Fibroblast of the conjunctiva (primary cell): ENCODE data around the gene KAT6B.

Experiments
- DNase-seq: peaks from one replicate; pipeline ENCODE4 v3.0.0-alpha.2; 2010; ENCODE audit warnings: low read depth

Gene KAT6B

DNA sequence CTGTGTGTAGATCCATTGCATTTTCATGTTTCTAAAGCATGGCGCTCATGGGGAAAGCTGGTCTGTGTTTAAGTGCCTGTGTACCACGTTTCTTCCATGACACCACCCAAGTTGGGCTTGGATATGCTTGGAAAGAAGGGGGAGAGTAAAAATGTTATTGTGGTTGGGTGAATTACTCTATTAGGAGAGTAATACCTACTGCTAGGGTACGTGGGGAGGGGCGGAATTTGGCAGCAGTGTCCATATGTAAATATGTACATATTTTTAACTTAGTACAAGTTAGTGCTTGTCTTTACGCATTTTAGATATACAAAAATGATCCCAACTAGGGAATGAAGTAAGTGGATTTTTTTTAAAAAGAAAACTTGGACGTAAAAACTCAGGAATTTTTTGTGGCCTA, 242.1 kb downstream of the KAT6B start:
- DNase-seq = no peak

DNA sequence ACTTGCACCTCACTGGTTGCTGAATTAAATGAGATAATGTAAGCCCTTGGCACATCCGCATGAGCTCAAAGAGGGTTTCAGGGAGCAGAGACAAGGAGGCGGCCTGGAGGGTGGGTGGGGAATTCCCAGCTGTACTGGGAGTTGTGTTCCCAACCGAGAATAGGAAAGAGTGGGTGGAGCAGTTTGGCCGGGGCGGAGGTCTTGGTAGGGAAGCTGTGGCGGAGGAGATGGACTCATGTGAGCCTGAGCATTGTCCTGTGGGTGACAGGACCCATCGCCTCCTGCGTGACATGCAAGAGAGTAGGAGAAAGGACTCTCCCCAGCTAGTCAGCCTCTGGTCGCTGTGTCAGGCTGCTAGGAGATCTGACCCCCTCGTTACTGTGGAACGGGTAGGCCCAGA, 244.1 kb downstream of the KAT6B start:
- no peak for DNase-seq

DNA sequence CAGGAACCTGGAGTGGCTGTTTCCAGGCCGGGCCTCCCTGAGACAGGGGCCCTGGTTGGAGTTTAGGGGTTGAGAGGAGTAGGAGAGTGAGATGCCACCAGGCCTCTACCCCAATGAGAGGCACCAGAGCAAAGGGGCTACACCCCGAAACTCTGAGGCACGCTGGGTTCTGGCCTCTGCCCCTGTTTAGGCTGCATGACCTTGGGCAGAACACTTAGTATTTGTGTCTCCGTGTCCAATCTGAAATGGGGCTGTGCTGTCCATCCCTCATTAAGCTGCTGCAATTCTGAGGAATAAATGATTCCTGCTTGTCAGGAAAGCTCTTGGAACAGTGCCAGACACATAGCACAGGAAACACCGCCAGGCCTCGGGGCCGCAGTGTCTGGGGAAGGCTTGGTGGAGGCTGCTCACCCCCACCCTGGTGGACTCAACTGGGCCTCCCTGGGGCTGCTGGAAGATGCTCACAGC, 244.6 kb downstream of the KAT6B start:
- DNase-seq = no peak

DNA sequence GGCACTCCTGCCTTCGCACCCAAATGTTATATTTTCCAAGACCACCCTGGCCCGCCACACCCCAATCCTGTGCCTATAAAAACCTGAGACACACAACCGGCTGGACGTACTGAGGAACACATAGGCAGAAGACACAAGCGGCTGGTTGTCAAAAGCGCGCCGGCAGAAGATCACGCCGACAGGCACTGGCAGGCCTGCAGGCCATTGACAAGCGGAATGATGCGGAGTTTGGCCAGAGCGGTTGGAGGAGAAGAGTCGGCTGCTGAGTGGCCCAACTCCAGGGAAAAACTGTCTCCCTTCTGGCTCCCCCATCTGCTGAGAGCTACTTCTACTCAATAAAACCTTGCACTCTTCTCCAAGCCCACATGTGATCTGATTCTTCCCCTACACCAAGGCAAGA, 245.4 kb downstream of the KAT6B start:
- no peak for DNase-seq

DNA sequence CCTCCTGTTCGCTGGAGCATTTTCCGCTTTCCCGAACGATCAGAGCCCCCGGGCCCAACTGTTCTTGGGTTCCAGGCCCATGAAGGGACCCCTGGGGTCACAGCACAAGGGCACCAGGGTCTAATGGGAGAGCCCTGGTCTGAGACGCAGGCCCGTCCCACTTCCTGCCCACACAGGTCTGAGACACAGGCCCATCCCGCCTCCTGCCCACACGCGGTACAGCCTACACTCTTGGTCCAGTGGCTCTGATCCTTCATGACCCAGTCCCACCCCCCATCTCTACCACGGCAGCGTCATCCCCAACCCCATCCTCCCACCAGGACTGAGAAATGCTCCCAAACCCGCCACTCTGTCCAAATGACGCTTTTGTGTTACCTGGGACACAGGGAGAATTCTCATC, 246.3 kb downstream of the KAT6B start:
- DNase-seq = no peak

DNA sequence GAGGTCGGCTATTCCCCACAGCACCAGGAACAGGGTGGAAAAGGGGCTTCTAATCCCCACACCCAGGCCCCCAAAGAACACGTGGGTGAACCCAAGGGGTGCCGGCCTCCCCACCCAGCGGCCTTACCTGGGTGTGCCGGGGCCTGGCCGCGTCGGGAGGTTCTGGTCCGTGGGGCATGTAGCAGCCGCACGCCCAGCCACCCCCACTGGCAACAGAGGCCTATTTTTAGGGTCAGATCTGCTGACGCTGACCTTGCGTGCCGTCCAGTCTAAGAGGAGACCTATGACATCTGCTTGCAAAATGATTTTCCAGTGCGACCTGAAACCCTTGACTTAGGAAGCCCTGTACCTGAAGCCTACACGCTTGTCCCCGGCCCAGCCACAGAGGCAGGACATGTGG, 247.0 kb downstream of the KAT6B start:
- no peak for DNase-seq

DNA sequence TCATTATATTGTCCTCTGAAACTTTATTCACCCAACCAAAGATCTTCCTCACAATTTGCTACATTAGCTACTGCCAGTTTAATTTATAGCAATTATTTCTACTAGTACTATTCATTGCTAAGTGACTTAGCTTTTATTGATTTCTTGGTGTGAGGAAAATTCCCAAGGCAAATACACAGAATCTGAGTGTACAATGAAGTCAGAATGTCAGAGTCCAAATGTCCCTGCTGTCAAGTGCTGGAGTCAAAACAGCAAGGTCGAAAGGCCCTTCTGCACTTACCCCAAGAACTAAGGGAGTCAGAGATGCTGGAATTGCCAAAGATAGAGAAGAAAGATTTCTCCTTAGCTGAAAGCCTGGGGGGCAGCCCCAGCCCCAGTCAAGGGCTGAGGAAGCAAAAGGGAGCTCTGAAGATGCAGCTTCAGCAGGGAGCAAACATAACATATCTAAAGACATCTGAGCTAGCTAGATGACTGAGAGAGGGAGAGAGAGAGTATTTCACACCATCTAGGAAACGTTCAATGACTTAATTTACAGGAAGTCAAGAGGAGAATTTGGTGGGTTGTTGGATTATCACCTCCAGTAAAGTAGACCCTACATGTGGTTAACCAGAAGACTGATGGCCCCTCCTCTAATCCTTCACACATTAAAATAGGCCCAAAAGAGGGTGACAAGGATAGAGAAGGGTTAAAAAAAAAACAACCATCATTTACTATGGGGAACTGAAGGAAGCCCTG, 248.5 kb downstream of the KAT6B start:
- DNase-seq = no peak

DNA sequence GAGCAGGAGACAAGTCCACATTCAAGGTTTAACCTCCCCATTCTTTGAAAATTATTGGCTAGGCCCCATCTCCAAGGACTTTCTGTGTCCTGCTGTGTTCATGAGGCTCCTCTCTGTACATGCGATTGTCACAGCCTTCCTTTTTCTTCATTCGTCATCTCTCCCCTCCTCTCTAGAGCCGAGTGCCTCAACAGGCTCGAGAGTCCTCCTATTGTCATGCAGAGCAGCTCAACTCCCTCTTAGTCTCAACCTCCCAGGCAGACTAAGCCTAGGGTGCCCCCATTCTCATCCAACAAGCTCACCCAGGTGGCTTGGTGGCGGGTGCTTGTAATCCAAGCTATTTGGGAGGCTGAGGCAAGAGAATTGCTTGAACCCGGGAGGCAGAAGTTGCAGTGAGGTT, 249.9 kb downstream of the KAT6B start:
- no peak for DNase-seq

DNA sequence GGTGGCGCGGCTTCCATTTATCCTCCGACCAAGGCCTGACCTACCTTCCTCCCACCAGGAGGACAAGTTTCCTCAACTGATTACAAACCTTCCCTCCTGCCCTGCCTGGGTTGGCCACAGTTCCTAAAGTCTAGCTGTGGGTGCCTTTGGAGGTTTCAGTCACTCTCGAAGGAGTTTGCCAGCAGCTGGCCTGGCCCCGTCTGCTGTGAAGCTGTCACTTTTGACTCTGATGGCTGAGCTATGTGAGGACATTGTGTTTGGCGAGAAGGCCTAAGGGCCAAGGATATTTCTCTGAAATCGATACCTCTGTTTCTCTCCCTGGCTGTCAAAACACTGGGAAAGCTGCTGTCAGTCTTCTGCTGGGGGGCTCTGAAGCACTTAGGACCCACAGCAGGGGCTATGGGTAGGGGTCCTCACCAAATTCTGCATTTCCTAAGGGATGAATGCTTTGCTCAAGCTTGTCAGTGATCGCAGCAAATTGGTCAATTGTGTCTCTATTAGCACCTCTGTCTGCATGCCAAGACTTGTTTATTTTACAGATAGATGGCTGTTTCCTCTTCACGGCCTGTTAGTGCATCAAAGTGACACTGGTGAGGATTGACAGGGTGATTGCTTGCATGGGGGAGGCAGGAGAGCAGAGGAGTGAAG, 253.2 kb downstream of the KAT6B start:
- no peak for DNase-seq

DNA sequence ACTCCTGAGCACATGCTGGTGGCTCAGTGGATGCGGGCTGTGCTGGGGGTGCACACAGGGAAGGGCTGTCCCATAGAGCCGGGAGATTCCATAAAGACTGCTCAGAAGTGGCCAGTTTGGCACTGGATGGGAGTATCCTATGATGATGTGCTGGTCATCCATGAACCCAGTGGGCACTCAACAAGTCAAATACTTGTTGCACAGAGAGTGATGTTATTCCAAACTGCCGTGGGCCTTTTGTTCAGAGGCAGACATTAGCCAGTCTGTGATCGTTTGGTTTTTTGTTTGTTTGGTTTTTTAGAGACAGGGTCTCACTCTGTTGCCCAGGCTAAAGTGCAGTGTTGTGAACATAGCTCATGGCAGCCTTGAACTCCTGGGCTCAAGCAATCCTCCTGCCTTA, 254.2 kb downstream of the KAT6B start:
- no peak for DNase-seq

DNA sequence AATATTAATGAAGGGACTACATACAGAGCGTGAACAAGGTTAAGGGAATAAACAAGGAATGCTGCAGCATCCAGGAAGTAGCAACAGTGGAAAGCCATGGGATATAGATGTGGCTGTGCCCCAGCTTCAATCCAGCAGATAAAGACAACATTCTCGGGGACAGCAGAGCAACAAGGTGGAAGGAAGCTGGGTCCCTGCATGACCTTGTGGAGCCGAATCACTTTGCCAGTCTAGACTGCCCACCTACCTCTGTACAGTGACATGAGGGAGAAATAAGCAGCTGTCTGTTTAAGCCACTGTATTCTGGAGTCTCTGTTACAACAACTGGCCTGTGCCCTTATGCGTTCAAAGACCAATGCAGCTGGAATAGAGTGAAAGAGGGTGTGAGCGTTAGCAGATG, 255.0 kb downstream of the KAT6B start:
- no peak for DNase-seq
